GM23248 (cell line): ENCODE measurements around the gene LIM2.

Experiments
- EZH2 ChIP-seq: fragments of 200-600 bp; sonication (generic); IDR thresholded peaks from 2 replicates; pipeline ENCODE4 v1.6.1; 2018; ENCODE audit warnings: antibody characterized with exemption, mild to moderate bottlenecking; ENCODE audit not compliant: insufficient read depth, poor library complexity, severe bottlenecking
- EZH2phosphoT487 ChIP-seq: fragments of 200-600 bp; sonication (generic); IDR thresholded peaks from 2 replicates; pipeline ENCODE4 v1.6.1; 2018; ENCODE audit warnings: antibody characterized with exemption, moderate library complexity, mild to moderate bottlenecking, low read depth; ENCODE audit not compliant: insufficient read depth

DNA sequence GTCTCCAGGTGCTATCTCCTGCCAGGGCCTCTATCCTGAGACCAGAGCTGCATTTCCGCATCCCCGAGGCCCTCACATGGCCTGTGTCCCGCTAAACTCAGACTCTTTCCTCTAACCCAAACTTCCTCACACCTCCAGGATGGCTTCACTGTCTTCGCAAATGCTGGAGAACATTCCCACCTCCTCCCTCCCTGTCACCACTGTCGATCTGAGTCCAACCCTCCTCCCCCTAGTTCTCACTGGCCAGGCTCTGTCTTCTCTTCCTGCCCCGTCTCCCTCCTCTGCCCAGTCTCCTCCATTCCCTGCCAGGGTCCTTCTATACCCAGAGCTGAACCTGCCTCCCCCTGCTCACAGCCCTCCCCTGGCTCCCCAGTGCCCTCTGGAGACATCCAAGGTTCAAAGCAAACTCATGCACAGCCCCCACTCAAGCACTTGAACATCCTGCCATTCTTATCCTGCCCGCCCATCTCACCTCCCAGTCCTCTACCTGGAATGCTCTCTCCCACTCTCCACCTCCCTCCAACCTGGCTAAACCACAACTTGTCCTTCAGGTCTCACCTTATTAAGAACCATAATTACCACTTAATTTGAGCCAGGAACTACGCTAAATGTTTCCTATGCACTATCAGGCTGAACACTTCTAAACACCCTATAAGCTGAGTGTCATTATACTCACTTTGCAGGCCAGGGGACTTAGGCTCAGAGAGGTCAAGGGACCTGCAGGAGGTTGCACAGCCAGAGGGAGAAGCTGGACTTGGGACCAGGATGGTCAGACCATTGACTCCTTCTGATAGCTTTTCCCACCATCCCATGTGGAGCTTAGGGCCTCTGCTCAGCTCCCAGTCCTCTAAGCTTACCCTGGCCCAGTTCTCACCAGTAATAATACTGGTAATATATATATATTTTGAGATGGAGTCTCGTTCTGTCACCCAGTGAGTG, 44.9 kb downstream of the LIM2 start:
- TF ChIP-seq EZH2 (no peak), EZH2phosphoT487 (no peak)
